LHCN-M2 (cell line): ENCODE results near the gene GTPBP2. TPM values are rescaled to one million over a fixed set of nuclear protein-coding genes. Genes with fewer than 3 reads are reported as not detected.
A peak's percentile ranks its signal among the peaks of the same experiment; 100 is the strongest.
"Not testable (repeated sequence)": the region's sequence is repeated elsewhere in the genome, so short reads cannot be mapped to it uniquely, and the experiment has no call there.

Experiments
- DNase-seq: peaks from one replicate; pipeline ENCODE4 v3.0.0-alpha.2; 2012; ENCODE audit warnings: low read depth
- total RNA-seq: library from RNA; depleted of rRNA; stranded (reverse); fragments of >200 nt; gene quantifications from 2 replicates; pipeline ENCODE4 v1.2.3, GENCODE V29; 2014

Gene GTPBP2
- total RNA-seq, 1 experiment from 2014 or later: 44.1 TPM

DNA sequence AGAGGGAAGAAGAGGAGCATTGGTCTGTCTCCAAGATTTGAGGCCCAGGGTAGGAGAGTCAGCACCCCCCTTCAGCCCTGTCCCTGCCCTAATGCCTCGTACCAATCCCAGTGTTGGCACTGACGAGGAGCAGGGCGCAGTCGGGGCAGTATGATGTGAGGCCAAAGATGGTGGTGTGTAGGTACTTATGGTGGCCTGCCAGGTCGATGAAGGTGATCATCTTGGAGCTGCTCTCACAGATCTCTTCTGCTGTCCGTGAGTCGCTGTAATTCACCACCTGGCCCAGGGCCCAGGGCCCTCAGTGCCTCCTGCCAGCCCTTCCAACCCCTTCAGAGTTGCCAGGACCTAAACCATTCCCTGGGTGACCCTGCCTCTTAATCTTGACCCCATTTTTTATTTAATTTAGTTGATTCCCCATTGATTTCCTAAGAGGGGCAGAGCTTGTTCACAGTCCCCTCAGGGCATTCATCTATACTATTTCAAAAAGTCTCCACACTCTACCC is 4.2 kb downstream of the GTPBP2 start:
- no peak for DNase-seq

DNA sequence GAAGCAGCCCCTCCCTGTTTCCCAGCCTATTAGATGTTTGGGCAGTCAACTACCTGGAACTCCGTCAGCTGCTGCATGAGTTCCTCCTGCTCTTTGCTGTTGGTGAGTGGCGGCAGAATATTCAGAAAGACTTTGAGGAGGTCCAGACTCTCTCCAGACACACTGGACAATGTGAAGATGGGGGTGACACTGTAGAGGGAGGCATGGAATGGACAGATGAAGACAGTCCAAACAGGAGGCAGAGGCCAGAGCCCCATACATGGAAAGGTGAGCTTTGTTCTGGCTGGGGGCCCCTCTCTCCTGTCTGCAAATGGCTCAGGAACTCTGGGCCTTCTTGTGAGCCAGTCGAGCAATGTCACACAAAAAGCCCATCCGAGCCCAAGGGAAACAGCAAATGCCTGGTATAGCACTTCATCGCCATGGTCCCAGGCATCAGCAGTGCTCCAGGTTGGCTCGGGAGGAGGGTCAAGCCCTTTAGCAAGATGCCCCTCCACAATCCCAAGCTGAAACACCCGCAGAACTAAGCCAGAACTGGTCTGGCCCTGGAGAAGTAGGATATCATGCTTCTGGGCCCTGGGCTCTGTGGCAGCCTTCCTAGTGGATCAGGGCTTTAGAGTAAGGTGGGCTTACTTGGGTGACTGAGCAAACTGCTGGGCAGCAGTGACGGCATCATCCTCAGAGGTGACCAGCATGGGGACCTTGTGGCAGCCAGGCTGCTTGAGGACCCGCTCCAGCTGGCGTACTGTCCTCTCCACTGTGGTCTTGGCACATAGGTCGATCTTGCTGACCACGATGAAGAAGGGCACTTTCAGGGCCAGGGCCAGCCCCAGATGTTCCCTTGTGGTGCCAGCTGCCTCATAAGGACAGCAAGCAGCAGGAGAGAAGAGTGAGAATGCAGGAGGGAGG is 4.9 kb downstream of the GTPBP2 start:
- DNase-seq: no peak

DNA sequence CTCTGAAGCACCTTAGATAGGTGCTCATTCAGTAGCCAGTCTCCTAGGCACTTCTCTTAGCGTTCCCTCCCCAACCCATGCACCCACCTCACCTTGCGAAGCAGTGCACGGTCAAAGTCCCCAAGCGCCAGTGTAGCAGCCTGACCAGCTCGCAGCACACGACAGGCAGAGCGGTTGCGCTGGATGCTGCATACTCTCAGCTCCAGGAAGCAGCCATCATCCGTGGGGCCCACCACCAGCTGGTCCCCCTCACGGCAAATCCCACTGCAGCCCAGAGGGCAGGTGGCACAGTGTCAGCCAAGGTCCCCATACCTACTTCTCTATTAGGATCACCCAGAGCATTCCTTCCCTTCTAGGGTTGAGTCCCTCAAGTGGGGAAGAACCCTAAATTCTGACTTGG is 6.5 kb downstream of the GTPBP2 start:
- DNase-seq: no peak

DNA sequence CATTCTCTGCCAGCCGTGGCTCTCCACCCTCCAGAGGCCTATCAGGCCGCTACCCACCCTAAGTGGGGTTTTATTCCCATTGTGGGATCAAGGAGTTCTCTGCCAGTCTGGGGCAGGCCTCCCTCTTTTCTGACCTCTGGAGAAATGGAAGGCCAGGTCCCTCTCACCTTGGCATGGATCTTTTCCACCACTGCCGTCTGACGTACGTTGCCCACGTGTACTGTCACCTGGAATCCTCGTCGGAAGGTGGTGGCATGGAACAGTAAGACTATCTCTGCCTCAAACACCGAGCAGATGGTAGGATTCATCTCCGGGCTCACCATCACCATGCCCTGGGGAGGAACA is 7.3 kb downstream of the GTPBP2 start:
- DNase-seq: no peak

DNA sequence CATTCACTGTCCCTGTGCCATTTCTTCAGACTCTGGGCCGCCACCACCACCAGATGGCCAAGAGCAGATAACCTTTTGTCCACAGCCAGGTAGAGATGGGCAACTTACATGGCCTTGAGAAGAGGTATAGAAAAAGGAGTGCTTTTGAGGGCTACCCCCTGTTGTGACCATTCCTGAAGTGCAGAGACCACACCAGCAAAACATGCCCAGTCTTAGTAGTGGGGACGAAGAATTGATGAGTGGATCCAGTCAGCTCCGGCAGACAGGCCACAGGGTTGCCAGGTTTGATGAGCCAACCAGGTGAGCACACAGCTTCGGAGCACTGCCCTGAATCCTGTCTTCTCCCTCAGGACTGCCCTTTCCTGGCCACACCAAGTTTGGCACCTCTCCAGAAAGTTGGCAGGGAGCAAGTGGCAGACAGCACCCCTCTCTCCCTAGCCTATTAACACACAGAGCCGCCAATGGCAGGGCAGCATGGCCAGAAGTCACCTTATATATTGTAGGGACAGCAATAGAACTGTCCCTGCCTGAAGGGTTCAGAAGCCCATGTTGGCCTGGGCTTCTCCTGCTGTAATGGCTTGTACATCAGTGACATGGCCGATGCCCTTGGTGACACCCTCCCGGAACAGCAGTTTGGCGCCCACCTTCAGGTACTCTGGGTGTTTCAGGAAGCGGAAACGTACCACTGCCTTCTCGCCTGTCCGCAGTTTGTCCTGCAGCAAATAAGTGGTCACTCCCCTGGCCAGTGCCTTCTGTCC is 7.8 kb downstream of the GTPBP2 start:
- DNase-seq: no peak

DNA sequence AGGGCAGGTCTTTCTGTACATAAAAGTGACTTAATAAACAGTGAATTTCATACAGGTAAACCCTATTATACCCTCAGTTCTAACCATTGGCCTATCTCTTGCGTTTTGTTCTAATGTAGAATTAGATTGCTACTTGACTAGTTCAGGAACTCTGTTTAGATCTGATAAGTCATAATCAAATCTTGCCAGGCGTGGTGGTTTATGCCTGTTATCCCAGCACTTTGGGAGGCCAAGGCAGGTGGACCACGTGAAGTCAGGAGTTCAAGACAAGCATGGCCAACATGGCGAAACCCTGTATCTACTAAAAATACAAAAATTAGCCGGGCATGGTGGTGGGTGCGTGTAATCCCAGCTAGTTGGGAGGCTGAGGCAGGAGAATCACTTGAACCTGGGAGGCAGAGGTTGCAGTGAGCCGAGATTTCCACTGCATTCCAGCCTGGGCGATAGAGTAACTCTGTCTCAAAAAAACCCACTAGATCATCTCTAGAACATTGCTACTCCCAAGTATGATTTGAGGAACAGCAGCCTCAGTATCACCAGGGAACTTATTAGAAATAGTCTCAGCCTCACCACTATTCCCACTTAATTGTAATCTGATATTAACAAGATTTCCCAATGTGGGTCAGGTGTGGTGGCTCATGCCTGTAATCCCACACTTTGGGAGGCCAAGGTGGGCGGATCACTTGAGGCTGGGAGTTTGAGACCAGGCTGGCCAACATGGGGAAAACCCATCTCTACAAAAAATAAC is 12.2 kb downstream of the GTPBP2 start:
- peak; percentile 13 for DNase-seq

DNA sequence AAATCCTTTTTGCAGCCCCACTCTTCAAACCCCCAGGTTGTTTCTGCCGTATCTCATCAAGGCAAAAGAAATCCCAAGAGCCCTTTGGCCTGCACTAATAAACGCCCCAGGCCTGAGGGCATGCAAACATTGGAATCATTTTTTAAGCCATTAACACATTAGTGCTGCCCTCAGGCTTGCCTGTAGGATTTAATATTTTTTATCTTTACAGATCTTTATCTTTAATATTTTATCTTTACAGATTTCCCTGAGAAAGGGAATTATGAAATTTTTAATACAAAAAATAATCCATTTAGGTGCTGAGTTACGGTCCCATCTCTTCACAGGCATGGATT is 14.7 kb downstream of the GTPBP2 start:
- DNase-seq: no peak

DNA sequence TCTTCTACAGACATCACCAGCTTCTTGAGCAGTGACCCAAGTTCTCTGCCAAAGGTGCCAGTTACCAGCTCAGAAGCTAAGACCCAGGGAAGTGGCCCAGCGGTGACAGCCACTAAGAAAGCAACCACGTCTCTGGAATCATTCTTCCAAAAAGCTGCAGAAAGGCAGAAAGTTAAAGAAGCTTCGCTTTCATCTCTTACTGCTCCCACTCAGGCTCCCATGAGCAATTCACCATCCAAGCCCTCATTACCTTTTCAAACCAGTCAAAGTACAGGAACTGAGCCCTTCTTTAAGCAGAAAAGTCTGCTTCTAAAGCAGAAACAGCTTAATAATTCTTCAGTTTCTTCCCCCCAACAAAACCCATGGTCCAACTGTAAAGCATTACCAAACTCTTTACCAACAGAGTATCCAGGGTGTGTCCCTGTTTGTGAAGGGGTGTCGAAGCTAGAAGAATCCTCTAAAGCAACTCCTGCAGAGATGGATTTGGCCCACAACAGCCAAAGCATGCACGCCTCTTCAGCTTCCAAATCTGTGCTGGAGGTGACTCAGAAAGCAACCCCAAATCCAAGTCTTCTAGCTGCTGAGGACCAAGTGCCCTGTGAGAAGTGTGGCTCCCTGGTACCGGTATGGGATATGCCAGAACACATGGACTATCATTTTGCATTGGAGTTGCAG is 15.2 kb downstream of the GTPBP2 start:
- DNase-seq: no peak

DNA sequence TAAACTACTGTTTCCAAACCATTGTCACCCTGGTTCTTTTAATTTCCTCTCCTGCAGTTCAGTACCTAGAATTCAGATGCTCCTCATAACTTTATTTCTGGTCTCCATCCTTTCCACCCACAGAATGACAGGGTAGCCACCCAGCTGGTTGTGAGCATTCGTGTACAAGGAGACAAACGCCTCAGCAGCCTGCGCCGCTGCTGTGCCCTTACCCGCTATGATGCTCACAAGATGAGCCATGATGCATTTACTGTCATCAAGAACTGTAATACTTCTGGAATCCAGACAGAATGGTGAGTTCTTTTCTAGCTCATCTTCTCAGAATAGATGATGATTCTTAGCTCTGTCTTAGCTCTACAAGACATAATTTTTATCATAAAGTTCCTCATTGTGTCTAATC is 18.6 kb downstream of the GTPBP2 start:
- no peak for DNase-seq

DNA sequence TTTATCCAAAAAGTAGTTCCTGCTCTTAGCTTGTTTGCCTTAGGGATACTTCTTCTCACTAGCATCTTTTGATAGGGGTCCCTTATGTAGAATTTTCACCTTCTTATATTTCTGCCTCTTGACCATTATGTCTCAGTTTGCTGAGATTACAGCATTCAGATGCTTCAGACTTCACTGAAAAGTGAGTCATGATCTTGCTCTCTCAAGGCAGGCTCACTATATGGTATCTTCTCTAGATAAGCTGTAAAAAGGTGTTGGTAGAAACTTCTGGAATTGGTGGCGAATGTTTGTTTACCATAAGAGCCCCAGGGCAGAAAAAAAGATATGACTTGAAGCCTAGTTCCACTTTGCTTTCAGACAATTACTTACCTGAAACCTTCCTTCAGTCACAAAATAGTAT is 19.7 kb downstream of the GTPBP2 start:
- DNase-seq: no peak

DNA sequence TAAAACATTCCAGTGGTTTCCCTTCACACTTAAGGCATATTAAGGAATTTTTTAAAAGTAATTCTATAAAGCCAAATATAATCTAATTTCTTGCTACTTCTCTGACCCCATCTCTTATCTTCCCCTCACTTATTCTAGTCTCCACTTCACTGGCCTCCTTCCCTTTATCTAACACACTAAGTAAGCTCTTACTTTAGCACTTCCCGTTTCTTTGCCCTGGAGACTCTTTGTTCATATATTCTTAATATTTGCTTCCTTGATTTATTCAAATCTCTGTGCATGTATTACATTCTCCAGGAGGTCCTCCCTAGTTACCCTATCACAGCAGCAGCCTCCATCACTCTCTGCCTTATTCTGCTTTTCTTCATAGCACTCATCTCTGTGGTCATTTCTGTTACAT is 20.3 kb downstream of the GTPBP2 start:
- DNase-seq: no peak

DNA sequence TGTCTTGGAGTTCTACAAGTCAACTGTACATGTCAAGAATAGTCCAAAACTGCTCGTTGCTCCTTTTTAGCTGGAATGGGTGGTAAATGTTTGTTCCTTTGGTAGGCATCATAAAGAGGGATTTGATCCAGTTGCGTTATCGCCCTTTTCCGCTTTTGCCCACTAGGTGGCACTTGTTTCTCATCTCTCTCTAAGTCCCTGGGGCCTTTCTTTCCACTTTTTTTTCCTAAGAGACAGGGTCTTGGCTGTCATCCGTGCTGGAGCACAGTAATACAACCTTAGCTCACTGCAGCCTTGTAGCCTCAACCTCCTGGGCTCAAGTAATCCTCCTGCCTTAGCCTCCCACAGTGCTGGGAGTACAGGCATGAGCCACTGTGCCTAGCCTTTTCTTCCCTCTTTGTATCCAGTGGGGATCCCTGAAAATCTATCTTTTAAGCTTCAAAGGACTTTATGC is 20.7 kb downstream of the GTPBP2 start:
- DNase-seq: peak; percentile 76

DNA sequence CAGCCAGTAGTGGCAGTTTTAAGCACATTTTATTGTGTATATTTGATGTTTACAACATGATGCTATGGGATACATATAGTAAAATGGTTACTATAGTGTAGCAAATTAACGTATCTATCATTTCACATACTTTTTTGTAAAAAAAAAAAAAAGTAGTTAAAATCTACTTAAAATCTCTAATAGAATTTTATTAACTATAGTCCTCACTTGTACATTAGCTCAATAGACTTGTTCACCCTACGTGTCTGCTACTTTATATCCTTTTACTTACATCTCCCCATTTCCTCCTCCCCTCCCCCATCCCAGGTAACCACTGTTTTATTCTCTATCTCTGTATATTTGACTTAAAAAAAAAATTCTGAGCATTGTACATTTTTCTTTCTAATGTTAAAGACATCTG is 23.0 kb downstream of the GTPBP2 start:
- no peak for DNase-seq

DNA sequence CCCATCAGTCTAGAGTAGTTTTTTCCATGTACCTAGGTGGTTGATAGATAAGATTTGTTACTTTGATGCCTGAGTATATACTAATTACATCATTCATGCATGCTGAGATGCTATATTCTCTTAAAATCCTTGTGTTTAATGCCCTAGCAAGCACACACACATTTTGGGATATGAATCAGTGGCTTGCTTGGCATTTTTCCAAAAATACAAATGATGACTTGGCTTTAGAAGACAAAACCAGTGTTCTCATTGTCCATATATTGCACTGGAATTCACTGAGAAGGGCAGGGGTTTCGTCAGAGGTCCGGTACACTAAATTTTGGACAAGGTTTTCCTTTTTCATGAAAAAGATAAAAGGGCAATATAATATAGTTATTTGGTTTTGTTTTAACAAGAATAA is 24.9 kb downstream of the GTPBP2 start:
- DNase-seq: peak; percentile 78

DNA sequence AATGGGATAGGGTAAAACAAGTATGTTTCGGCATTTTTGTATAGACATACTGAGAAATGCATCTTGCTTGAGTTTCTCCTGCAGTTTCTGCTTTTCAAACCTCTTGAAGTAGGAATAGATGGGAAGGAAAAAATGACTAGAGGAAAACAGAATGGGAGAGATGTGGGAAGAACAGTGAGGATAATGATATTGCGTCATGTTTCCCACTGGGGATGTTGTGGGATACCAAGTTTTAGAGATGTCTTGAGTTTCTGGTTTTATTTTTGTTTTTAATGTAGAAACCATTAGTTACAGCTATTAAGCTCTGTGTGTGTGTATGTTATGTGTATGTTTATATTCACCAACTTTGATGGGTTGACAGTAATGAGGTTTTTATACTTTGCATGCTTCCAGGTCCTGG is 28.5 kb downstream of the GTPBP2 start:
- DNase-seq: no peak

DNA sequence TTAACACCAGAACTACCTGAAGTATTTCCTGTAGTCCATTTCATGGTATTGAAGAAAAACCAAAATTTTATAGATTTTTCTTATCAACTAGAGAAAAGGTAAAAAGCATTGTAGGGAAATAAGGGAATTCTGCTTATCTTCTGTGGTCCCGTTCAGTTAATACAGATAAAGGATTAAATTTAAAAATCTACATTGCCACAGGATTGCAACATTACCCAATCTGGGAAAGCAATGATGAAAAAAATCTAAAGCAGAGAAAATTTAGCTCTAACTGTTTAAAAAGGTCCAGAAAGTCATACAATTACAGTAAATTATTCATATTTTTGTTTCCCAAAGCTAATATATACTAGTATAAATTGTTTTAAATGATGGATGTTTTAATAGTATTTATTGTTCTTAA is 35.1 kb downstream of the GTPBP2 start:
- no peak for DNase-seq

DNA sequence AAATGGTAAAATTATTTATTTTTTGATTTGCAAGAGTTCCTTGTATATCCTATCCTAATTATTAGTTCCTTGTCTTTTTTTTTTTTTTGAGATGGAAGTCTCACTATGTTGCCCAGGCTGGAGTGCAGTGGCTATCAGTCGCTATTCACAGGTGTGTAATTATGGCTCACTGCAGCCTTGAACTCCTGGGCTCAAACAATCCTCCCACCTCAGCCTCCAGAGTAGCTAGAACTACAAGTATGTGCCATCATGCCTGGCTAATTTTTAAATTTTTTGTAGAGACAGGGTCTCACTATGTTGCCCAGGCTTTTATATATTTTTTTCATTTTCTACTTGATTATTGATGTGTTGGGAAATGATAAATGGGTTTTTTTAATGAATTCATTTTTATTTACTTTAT is 39.5 kb downstream of the GTPBP2 start:
- DNase-seq: not testable (repeated sequence)

DNA sequence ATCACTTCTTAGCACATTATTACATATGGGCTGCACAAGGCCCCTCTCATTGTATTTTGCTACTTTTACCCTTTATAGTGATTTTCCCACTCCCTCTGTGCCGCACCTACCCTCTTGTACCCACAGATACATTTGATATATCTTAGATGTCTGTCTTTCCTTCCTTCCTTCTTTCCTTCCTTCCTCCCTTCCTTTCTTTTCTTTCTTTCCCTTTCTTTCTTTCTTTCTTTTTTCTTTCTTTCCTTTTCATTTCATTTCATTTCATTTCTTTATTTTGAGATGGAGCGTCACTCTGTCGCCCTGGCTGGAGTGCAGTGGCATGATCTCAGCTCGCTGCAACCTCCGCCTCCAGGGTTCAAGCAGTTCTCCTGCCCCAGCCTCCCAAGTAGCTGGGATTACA is 40.9 kb downstream of the GTPBP2 start:
- DNase-seq: no peak

DNA sequence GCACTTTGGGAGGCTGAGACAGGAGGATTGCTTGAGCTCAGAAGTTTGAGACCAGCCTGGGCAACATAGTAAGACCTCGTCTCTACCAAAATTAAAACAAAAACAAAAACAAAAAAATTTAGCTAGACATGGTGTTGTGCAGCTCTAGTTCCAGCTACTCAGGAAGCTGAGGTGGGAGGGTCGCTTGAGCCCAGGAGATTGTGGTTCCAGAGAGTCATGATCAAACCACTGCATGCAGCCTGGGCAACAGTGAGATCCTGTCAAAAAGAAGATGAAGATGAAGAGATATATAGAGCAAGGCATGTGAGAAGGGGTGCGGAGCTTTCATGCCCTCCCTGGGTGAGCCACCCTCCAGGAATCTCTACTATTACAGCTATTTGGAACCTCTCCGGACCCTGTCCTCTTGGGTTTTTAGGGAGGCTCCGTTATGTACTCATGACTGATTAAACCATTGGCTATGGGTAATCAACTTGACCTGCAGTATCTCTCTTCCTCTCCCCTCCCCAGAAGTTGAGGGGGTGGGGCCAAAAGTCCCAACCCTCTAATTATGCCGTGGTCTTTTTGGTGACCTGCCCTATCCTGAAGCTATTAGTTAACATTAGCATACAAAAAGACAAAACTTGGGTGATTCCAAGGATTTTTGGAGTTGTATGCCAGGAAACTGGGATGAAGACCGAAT is 44.0 kb downstream of the GTPBP2 start:
- peak; percentile 50 for DNase-seq

DNA sequence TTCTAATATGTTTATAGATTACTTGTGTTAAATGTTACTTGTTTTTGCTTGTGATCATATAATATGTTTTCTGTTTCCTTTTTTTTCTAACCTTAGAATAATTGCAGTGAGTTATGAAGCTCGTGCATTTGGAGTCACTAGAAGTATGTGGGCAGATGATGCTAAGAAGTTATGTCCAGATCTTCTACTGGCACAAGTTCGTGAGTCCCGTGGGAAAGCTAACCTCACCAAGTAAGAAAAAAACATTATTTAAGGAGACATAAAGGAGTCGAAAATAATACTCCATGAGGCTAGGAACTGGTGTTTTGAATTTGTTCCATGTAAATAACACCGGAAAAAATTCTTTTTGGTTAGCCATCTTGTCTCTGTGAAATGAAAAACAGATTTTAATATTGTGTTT is 46.2 kb downstream of the GTPBP2 start:
- DNase-seq: peak; percentile 22

DNA sequence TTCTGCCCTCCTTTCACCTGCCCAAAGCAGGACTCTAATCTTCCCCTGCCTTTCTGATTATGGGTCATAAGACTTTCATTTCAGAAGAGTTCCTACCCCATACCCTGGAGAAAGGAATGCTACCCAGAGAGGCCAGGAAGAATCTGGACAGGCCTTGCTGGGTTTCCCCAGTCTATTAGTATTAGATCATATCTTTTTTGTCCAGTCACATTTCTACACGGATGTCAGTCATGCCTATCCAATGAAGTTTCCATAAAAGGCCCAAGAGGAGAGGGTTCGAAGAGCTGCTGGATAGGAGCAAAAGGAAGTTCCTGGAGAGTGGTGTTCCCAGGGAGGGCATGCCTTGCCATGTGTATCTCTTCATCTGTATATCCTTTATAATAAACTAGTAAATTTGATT is 49.9 kb downstream of the GTPBP2 start:
- DNase-seq: peak; percentile 8
